NCI-H128 (cell line): Measurements from ENCODE around the gene WWOX.

ENCODE experiments used
- DNase-seq: peaks from one replicate; lab custom pipeline; 2025; ENCODE audit not compliant: unreplicated experiment; lab: John Stamatoyannopoulos, UW

WWOX gene

DNA sequence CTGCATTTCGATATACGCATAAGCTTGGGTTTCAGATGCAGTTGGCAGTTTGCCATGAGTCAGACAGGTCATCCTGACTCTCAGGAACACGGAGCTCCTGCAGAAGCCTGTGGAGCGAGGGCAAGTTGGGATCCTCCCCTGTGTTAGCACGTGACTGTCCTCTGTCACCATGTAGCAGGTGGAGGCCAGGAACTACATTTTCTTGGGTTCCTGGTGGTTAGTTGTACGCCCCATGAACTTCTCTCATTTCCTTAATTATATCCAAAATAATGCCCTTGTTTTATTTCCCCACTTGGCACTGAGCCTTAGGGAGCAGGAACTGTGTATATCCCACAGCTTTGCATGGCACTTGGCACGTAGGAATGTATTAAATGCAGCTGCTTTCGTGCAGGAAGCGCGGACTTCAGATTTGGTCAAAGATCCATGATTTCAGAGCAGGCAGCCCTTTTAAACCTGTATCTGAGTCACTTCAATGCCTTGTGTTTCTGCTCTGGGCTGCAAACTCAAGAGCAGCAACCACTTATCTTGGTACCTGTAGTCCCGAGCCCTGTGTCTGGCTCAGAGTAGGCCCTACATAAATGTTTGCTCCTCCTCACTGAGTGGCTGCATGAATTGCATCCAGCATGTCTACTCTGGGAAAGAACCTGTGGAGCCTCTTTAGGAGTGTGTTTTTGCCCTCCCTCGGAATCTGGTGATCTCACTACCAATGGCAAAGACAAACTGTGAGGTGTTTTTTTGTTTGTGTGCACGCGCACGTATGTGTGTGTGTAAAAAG lies 1072.7 kb downstream of the WWOX start:
- DNase-seq, result peak; percentile 21

GRCh38 chr16:79172976-79173500 lies 1073.6 kb downstream of the WWOX start:
- no peak for DNase-seq

DNA sequence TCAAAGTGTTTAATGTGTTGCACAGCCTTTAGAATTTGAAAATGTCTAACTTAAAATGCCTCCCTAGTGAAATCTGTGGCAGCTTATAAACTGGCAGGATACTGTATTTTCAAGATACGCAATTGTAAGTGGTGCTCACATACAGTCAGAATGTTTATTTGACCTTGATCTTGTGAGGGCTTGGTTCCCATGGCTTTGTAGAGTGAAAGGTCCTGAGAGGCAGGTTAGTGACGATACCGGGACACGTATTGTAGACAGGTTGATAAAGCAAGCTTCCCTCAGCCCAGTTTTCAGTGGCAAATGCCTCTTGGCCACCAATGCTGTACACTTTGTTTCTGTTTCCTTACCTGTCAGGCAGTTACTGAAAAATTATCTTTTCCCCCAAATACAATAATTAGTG lies 1074.5 kb downstream of the WWOX start:
- DNase-seq, result no peak

DNA sequence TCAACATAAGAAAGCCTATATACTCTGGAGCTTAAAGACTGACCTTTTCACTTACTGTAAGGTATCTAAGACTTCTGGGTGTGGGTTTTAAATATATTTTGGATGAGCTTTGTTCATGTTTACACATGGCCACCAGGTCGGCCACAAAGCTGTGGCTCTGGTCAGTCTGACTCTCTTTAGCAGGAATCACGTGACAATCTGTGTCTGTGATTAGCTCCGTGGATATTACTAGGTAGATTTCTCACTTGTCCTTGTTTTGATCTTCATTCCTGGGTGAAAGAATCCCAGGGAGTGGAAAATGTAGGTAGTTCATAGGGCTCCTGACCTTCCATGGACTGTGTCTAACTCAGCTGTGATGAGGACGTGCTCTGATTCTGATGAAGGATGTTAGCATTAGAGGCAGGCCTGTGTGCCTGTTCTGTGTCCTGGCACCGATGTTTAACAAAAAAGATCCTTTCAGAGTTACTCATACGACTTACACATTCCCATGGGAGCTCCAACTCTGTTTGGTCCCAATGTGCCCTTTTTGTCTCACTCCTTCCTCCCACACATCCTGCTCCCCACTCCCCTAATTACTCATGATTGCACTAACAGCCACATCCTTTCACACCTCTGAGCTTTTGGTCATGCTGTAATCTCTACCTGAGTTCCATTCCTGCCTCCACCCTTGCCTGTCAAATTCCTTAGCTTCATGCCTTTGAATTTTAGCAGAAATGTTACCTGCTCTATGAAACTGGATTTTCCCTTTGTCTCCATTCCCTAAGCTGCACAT lies 1076.0 kb downstream of the WWOX start:
- no peak for DNase-seq

DNA sequence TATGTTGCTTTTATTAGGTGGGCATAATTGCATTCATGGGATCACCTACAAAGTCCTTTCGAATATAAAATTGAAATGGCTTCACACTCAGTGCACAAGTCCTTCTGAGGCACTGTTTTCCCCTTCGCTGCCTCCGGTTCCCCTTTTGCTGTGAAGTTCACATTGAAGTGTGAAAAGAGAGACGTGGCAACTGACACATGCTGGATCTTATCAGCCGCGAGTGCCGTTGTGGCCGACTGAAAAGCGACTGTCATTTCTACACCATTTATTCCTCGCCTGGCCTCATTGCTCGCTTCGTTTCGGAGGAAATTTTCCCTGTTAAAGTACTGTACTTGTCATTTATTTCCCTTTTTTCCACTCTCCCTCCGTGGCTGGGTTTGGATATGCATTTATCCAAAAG lies 1077.6 kb downstream of the WWOX start:
- no peak for DNase-seq

DNA sequence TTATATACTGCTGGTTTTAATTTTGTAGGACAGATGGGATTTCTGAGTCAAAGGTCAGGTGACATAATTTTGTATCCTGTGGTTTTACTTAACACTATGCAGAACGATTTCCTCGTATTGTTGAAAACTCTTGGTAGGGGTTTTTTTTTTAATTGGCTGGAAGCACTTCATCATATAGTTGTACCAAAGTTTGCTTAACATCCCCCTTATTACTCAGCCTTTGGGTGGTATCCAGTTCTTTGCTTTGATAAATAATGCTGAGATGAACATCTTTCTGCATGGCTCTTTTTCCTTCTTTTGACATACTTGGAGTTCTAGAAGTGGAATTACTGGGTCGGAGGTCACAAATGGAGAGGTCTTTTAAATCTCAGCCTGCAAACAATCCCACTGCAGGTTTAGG lies 1082.0 kb downstream of the WWOX start:
- DNase-seq, result no peak

GRCh38 chr16:79182616-79183015 lies 1083.2 kb downstream of the WWOX start:
- no peak for DNase-seq

DNA sequence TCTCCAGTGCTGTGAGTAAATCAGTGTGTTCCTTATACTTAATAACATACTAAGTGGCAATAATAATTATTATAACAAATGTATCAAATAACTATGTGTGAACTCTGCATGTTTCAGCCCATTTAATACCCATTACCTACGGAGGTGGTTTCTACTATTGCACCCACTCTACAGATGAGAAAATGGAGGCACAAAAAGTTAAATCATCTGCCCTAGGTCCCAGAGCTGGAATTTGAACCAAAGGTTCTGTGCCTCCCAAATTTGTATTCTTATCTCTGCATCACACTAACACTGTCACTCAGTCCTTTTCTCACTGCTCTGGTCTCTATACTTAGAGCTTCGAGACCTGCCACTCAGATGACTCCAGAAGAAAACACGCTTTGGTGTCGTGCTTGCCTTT lies 1084.1 kb downstream of the WWOX start:
- DNase-seq, result no peak

- DNase-seq, result no peak
Measured at GRCh38 chr16:79184464-79185030, 1085.1 kb downstream of the WWOX start.

DNA sequence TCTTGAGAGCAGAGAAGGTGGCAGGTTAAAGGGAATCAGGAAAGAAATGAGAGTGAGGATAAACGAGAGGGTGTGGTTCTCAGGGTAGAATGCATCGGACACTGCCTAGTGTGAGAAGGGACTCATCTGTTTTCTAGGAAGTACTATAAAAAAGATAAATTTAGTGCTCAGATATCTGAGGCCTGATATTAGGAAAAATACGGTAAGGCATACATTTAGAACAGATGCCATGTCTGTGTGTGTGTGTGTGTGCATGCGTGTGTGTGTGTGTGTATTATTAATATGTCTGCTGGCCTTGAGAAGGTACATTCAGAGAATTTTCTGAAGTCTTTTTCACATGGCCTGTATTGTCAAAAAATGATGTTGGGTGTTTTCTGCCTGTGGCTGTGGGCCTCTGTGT lies 1086.3 kb downstream of the WWOX start:
- no peak for DNase-seq

DNA sequence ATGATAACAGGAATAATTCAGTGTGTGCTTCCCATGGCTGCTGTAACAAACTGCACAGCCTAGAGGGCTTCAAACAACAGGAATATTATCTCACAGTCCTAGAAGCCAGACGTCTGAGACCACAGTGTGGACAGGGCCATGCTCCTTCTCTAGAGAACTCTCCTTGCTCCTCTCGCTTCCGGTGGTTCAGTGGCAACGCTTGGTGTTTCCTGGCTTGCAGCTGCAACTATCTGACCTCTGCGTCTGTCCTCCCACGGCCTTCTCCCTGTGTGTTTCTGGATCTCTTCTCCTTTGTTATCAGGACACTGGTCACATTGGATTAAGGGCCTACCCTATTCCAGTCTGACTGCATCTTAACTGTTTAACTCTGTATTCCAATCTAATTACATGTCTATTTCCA lies 1086.7 kb downstream of the WWOX start:
- no peak for DNase-seq

DNA sequence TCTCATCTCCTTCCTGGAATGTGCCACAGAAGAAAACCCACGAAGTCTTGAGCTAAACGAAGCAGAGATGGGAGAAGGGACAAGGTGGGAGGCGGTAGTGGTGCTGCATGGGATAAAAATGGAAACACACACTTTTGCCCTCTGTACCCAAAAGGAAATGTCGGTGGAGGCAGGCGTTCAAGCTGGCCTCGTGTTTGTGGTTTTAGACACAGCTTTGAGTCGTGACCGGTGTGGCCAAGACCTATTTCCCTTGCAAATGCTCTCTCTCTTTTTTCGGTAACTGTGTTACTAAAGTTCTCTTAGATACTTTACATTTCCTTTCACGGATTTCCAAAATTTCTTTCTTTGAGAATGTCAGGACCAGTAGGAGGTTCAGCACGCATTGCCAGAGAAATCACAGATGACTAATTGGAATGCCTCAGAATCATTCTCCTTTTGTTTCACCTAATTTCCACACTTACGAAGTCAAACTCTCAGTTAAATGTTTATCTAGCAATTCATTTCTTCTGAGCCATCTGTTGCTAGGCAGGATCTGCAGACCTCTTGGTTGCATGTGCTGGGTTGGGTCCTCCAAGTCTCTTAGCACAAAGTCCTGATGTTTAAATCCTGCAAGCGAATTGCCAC lies 1088.8 kb downstream of the WWOX start:
- no peak for DNase-seq

- no peak for DNase-seq
Measured at GRCh38 chr16:79188739-79189122, 1089.3 kb downstream of the WWOX start.

DNA sequence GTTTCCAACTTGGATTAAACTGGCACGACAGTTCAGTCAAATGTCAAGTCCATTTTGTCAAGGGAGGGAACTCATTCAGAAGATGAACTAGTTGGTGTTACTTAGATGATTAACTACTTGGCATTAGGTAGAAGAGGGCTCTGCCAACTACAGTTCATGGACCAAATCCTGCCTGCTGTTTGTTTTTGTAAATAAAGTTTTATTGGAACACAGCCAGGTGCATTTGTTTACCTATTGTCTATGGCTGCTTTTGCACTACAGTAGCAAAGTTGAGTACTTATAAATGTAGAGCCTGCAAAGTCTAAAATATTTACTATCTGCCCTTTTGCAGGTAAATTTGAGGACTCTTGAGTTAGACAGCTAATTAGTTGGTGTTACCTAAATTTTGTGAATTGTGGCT lies 1091.1 kb downstream of the WWOX start:
- DNase-seq, result no peak

DNA sequence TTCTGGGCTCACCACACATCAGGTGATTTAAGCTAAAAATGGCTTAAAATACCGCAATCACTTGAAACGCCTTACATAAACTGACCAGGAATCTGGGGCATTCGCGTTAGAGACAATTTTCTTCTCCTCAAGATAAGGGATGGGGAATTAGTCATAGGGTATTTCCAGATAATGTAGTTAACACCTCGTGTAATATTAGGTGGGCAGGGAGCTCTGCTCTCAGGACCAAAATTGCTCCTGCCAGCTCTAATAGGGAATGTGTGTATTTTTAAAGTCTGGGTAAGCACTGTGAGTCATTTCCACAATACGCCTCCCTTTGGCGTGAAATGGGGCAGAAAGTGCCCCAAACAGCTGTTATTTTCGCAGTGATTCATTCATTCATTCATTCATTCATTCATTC lies 1092.5 kb downstream of the WWOX start:
- no peak for DNase-seq

- DNase-seq, result no peak
Measured at GRCh38 chr16:79192904-79193303, 1093.5 kb downstream of the WWOX start.

DNA sequence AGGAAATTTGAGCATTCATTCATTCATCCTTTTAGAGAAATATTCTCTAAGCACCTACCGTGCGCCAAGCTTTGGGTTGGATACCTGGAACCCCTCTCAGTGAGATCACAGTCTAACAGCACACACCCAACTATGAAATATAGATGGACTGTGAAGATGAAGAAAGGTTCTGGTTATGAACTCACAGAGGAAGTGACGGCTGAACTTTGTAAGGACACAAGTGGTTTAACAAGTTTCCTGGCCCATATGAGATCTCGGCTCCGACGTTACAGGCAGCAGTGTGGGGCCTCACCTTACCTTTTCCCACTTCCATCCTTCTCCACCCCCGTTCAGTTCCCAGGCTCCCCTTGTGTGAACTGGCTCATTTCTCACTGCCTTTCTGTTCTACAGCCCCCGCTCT lies 1094.8 kb downstream of the WWOX start:
- no peak for DNase-seq

DNA sequence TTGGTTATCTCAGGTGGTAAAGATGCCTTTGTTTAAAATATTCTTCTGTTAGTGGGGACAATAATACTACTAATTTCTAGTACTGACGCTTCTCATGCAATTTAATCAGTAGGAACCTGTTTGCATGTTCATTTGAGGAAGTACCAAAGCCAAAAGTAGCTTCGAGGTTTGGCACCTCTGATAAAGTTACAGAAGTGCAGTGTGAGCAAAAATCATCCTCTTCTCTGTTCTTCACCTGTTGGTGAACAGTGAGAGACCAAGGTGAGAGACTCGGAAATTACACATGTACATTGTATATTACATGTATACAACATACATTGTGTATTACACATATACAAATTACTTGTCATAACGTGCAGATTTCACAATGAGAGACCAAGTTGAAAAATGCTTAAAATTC lies 1096.5 kb downstream of the WWOX start:
- DNase-seq, result no peak

GRCh38 chr16:79201436-79201835 lies 1102.0 kb downstream of the WWOX start:
- no peak for DNase-seq

GRCh38 chr16:79202977-79203376 lies 1103.5 kb downstream of the WWOX start:
- DNase-seq, result no peak

- no peak for DNase-seq
Measured at GRCh38 chr16:79204486-79204885, 1105.0 kb downstream of the WWOX start.

- no peak for DNase-seq
Measured at GRCh38 chr16:79206889-79207288, 1107.4 kb downstream of the WWOX start.
